Tibial nerve (tissue), 4 donors: Measurements from ENCODE around the gene CLEC5A. TPM values are rescaled to one million over a fixed set of nuclear protein-coding genes. Genes with fewer than 3 reads are reported as not detected.

Experiments used
- DNase-seq, 2 donors: peaks; one replicate each; pipeline ENCODE4 v3.0.0-alpha.2; 2019; ENCODE audit warnings: low spot score in 2 of 2
- H3K27ac ChIP-seq, 4 donors: fragments of 200-600 bp; sonication (generic) in 3 of 4; one replicate each; pipeline ENCODE4 v1.5.1; 2017 to 2019; ENCODE audit warnings: mild to moderate bottlenecking in 1 of 4
- H3K27me3 ChIP-seq, 2 donors: fragments of 200-600 bp; sonication (generic) in 1 of 2; one replicate each; pipeline versions ENCODE4 v1.5.1 to v1.6.0; 2017 to 2019
- H3K36me3 ChIP-seq, 3 donors: fragments of 200-600 bp; sonication (generic); one replicate each; pipeline ENCODE4 v1.5.1; 2018 to 2019
- H3K4me1 ChIP-seq, 4 donors: fragments of 200-600 bp; sonication (generic) in 3 of 4; one replicate each; pipeline ENCODE4 v1.5.1; 2017 to 2019
- H3K4me3 ChIP-seq, 4 donors: fragments of 200-600 bp; sonication (generic) in 3 of 4; one replicate each; pipeline ENCODE4 v1.5.1; 2017 to 2019; ENCODE audit warnings: mild to moderate bottlenecking in 1 of 4, moderate library complexity in 1 of 4
- H3K9me3 ChIP-seq, 4 donors: fragments of 200-600 bp; sonication (generic) in 3 of 4; one replicate each; pipeline ENCODE4 v1.5.1; 2017 to 2019
- EP300 ChIP-seq, 2 donors: sonication (generic); formaldehyde crosslinking; IDR thresholded peaks; one replicate each; pipeline ENCODE4 v1.6.1; 2017; ENCODE audit warnings: antibody characterized with exemption in 2 of 2, mild to moderate bottlenecking in 1 of 2
- POLR2A ChIP-seq, 2 donors: fragments of 450-650 bp; IDR thresholded peaks; one replicate each; pipeline ENCODE4 v1.6.1; 2017; ENCODE audit warnings: antibody characterized with exemption in 2 of 2, mild to moderate bottlenecking in 2 of 2, moderate library complexity in 2 of 2
- WGBS, 2 donors: methylation state at CpG; one replicate each; pipeline ENCODE4 v1.1.5; 2018; 5-methylcytosine and 5-hydroxymethylcytosine counted together
- total RNA-seq, 4 donors: library from RNA; depleted of rRNA; stranded (reverse); fragments of >200 nt; gene quantifications; one replicate each; pipeline ENCODE4 v1.1.0, GENCODE V29; 2016
- TF ChIP-seq, protein P1 (sequence below), 5 experiments: fragments of 200-600 bp in 3 of 5; fragments of 450-650 bp in 2 of 5; sonication (generic) in 3 of 5; IDR thresholded peaks; one replicate each; pipeline ENCODE4 v1.5.1; 2016 to 2019; ENCODE audit warnings: antibody characterized with exemption in 5 of 5, mild to moderate bottlenecking in 3 of 5, moderate library complexity in 2 of 5

Gene CLEC5A
- total RNA-seq, 4 donors from 2014 or later: 3.0 to 13.1 (median 3.7) TPM

DNA sequence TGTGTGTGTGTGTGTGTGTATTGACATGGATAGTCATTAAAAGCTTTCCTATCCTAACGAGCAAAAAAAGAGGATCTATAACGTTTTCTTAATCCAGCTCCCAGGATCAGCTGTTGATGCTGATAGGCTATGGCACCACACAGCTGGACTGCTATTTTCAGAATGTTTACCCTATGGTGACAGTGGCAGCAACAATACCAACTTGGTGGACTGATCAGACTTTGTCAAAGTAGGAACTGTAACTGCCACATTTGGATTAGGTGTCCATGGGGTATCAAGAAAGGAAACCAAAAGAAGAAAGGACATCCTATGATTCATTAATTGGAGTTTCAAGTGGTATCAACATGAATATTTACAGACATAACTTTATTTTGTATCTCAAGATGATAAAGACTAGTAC lies 2.7 kb upstream of the CLEC5A start:
- TF ChIP-seq POLR2A (IDR thresholded peaks at IDR 0.05) (no peak), EP300 (IDR thresholded peaks at IDR 0.05) (no peak)
- TF ChIP-seq, protein P1, sequence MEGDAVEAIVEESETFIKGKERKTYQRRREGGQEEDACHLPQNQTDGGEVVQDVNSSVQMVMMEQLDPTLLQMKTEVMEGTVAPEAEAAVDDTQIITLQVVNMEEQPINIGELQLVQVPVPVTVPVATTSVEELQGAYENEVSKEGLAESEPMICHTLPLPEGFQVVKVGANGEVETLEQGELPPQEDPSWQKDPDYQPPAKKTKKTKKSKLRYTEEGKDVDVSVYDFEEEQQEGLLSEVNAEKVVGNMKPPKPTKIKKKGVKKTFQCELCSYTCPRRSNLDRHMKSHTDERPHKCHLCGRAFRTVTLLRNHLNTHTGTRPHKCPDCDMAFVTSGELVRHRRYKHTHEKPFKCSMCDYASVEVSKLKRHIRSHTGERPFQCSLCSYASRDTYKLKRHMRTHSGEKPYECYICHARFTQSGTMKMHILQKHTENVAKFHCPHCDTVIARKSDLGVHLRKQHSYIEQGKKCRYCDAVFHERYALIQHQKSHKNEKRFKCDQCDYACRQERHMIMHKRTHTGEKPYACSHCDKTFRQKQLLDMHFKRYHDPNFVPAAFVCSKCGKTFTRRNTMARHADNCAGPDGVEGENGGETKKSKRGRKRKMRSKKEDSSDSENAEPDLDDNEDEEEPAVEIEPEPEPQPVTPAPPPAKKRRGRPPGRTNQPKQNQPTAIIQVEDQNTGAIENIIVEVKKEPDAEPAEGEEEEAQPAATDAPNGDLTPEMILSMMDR (IDR thresholded peaks at IDR 0.05): no peak
- WGBS, 2 donors: 61 to 73% methylated on average over 2 of the region's 2 CpGs

GRCh38 chr7:141949021-141949420 lies 2.2 kb upstream of the CLEC5A start:
- TF ChIP-seq, protein P1 (IDR thresholded peaks at IDR 0.05): no peak
- TF ChIP-seq EP300 (IDR thresholded peaks at IDR 0.05) (no peak), POLR2A (IDR thresholded peaks at IDR 0.05) (no peak)
- no peak overlapping the region for H3K4me3 ChIP-seq
- 78 to 87% methylated on average over 2 of the region's 2 CpGs for WGBS, 2 donors

More for the DNA sequence above, 2.7 kb upstream of the CLEC5A start:
- no peak overlapping the region for H3K4me3 ChIP-seq
- peaks cover 0 to 7% (median 0%) of the 10 kb centered on the region in 4 donors for H3K9me3 ChIP-seq
- no peak overlapping the region for H3K27ac ChIP-seq
- no peak for DNase-seq
- H3K36me3 ChIP-seq: no peaks in the 10 kb centered on the region
- no peaks in the 10 kb centered on the region for H3K27me3 ChIP-seq
- H3K4me1 ChIP-seq: no peaks in the 10 kb centered on the region

GRCh38 chr7:141945356-141945755 lies 1.4 kb downstream of the CLEC5A start:
- Histone ChIP-seq H3K9me3 (peaks cover 0 to 31% (median 3%) of the 10 kb centered on the region in 4 donors), H3K27me3 (no peaks in the 10 kb centered on the region), H3K4me1 (no peaks in the 10 kb centered on the region), H3K36me3 (no peaks in the 10 kb centered on the region), H3K27ac (no peak overlapping the region), H3K4me3 (no peak overlapping the region)
- no peak for TF ChIP-seq POLR2A (IDR thresholded peaks at IDR 0.05)
- peak in 1 of 2 donors; percentile 57 for TF ChIP-seq EP300 (IDR thresholded peaks at IDR 0.05)
- TF ChIP-seq, protein P1 (IDR thresholded peaks at IDR 0.05): no peak
- DNase-seq: no peak
- WGBS, 2 donors: 59 to 61% methylated on average over 3 of the region's 3 CpGs

More at GRCh38 chr7:141949021-141949420, 2.2 kb upstream of the CLEC5A start:
- Histone ChIP-seq H3K9me3 (peaks cover 0 to 7% (median 0%) of the 10 kb centered on the region in 4 donors), H3K27ac (no peak overlapping the region), H3K36me3 (no peaks in the 10 kb centered on the region), H3K4me1 (no peaks in the 10 kb centered on the region), H3K27me3 (no peaks in the 10 kb centered on the region)
- no peak for DNase-seq

GRCh38 chr7:141944811-141945210 lies 2.0 kb downstream of the CLEC5A start:
- no peaks in the 10 kb centered on the region for H3K27me3 ChIP-seq
- H3K27ac ChIP-seq: no peak overlapping the region
- TF ChIP-seq, protein P1 (IDR thresholded peaks at IDR 0.05): no peak
- TF ChIP-seq POLR2A (IDR thresholded peaks at IDR 0.05) (no peak), EP300 (IDR thresholded peaks at IDR 0.05) (no peak)
- peaks cover 0 to 34% (median 3%) of the 10 kb centered on the region in 4 donors for H3K9me3 ChIP-seq
- no peak for DNase-seq
- H3K4me1 ChIP-seq: no peaks in the 10 kb centered on the region
- no peaks in the 10 kb centered on the region for H3K36me3 ChIP-seq
- WGBS, 2 donors: 74 to 90% methylated on average over 3 of the region's 3 CpGs
- no peak overlapping the region for H3K4me3 ChIP-seq

GRCh38 chr7:141943846-141944245 lies 2.9 kb downstream of the CLEC5A start:
- Histone ChIP-seq H3K9me3 (peaks cover 0 to 44% (median 3%) of the 10 kb centered on the region in 4 donors), H3K4me1 (no peaks in the 10 kb centered on the region), H3K27me3 (no peaks in the 10 kb centered on the region), H3K36me3 (no peaks in the 10 kb centered on the region), H3K4me3 (no peak overlapping the region), H3K27ac (no peak overlapping the region)
- DNase-seq: no peak
- 63 to 76% methylated on average over 1 of the region's 1 CpG for WGBS, 2 donors
- TF ChIP-seq, protein P1 (IDR thresholded peaks at IDR 0.05): no peak
- TF ChIP-seq EP300 (IDR thresholded peaks at IDR 0.05) (no peak), POLR2A (IDR thresholded peaks at IDR 0.05) (no peak)
